NCI-H1694 treated with DMSO at 0.1 percent for 48 hours (cell line): ENCODE measurements around the gene LHX1.

Experiments
- DNase-seq: peaks from one replicate; lab custom pipeline; 2025; lab: John Stamatoyannopoulos, UW

The LHX1 gene

GRCh38 chr17:36939052-36939801, 2.0 kb downstream of the LHX1 start:
- no peak for DNase-seq

- DNase-seq = no peak
Measured at GRCh38 chr17:36939802-36940312, 2.6 kb downstream of the LHX1 start.

GRCh38 chr17:36940313-36941264, 3.3 kb downstream of the LHX1 start:
- no peak for DNase-seq

DNA sequence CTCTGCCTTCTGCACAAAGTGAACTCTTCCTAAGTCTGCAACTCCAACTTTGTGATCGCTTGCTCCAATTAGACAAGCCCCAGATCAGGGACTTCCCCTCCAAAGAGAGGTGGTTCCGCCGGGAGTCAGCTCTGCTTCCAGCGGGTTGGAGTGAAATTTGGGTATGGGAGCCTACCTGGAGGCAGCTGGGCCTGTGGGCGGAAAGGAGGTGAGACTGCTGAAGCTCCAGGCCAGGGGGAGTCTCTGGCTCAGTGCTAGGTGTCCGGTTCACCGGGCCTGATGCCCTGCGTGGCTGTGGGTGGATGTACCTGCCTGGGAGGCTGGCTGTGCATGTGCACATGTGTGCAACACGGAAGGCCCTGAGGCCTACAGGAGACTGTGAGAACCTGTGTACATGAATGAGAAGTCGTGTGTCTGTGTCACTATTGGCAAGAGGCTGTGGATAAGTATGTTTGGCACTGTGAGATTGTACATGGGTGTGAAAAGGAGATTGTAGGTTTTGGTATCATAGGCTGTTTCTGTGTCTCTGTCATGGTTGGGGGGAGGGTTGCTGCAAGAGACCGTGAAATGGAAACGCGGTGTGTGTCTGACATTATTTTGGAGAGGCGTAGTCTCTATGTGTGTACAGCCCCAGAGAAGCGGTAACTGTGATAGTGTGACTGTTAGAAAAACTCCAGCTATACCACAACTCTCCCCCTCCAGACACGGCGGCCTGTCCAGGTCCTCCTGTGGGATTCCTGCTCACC, 4.2 kb downstream of the LHX1 start:
- DNase-seq = no peak

DNA sequence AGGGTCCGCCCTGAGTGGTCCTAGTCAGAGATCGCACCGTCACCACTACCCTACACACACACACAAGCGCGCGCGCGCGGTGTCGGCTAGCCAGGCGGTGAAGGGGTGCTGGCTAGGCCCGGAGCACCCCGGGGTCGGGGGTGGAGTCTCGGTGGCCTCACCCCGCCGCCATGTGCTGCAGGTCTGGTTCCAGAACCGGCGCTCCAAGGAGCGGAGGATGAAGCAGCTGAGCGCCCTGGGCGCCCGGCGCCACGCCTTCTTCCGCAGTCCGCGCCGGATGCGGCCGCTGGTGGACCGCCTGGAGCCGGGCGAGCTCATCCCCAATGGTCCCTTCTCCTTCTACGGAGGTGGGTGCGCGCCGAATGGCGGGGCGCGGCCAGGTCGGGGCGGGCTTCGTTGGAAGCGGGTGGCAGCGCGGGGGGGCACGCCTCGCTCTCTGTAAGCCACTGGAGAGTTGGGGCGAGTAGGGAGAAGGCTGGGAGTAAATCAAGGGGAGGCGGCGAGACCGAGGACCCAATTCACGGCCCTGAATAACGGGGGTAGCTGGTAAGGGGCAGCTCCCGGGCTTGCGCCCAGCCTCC, 4.8 kb downstream of the LHX1 start:
- DNase-seq = no peak

GRCh38 chr17:36942631-36943125, 5.4 kb downstream of the LHX1 start:
- no peak for DNase-seq

GRCh38 chr17:36943250-36944191, 6.2 kb downstream of the LHX1 start:
- DNase-seq = no peak

DNA sequence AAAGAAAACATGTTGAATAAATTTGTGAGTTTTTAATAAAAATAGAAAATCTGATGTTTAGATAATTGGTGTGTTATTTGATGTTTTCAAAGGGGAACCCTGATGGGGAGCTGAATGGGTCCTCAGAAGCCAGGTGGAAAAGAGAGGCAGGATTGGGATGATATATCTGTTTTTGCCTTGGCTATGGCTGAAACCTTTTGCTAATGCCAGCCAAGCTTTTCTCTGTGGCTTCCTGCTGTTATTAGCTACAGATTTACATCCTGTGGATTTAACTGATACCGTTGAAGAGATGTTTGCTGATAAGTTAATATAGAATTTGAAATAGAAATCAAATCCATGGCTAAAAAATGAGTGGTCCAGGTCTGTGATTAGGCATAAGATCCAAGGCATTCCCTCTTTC, 7.3 kb downstream of the LHX1 start:
- DNase-seq = no peak

GRCh38 chr17:36945140-36945539, 7.9 kb downstream of the LHX1 start:
- no peak for DNase-seq

DNA sequence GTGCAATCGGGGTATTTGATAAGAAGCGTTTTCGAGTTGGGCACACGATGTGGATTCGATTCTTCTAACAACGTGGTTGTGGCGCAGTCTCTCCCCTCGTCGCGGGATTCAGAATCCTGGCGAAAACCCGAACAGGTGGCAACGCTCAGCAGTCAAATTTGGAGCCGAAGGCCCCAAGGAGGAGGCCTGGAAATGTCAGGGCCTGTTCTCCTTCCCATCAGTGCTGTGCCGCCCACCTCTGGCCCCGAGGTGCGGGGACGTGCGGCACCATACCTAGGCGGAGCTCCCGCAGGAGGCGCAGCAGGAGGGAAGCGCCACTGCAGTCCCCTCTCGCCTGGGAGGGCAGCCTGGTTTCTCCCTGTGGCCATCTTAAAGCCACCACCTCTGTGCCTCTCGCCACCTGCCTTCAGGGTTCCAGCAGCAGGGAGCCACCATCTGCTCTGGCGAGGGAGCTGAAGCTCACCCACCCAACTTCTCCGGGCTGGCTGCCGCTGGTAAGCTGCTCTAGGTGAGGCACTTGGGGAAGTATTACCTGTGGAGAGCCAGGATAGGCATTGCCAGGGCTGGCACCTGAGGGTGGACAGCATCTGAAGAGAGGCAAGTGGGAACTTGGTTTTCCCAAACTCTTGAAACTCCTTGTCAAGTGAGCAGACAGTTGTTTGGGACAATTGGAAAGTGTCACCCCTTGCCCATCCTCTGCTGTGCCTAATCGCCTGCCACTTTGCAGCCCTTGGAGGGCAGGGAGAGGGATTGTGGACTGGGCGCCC, 8.9 kb downstream of the LHX1 start:
- no peak for DNase-seq

- DNase-seq = no peak
Measured at GRCh38 chr17:36946726-36947091, 9.4 kb downstream of the LHX1 start.

DNA sequence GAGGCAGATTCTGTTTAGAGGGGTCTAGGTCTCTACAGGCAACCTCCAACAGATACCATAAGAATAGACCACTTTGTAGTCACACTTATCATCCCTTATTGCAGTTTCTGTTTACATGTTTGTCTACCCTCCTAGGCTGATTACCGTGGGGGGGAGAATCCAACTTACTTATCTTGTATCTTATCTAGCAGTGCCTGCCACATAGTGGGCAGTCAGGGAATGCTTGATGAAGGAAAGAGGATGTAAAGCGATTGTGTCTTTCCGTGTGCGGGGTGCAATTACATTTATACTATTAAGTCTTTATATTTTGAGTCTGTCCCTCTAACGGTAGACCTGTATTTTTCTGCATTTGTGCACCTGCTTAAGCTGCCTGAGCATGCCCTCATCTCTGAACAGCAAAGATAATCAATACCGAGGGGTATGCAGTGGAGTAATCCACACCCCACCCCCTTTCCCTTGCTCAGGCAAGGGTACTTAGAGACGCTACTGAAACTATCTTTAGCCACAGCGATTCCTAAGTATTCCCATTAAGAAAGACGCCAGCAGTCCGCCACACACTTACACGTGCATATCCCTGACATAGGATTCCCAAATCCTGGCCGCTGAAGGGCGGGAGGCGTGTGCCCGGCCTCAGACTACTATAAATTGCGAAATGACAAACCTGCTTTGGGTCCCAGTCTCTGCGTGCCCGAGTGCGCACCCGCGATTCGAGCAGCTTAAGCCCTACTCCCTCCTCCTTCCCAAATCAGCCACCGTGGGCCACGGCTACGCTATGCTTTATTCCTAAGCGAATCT, 10.8 kb downstream of the LHX1 start:
- peak; percentile 77 for DNase-seq

DNA sequence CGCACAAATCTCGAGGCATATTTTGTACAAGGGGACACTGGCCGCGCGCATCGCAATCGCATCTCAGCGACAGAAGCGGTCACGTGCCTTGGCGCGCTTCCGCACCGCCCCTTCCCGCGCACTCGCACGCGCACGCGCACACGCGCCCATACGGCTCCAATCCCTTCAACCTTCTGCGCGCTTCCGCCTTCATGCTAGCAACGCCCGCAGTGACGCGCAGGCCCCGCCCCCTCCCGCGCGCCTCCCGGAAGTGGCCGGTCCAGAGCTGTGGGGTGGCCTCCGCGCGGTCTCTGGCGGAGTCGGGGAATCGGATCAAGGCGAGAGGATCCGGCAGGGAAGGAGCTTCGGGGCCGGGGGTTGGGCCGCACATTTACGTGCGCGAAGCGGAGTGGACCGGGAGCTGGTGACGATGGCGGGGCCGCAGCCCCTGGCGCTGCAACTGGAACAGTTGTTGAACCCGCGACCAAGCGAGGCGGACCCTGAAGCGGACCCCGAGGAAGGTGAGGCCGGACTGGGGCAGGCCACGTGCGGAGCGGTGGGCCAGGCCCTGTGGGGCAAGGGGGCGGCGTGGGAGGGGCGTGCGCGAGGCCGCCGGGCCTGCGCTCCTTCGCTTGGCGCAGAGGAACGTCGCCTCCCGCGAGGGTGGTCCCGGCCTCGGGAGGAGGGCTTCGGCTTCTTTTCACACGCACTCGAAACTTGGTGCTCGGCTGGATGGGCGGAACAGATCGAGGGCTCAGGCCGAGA, 11.6 kb downstream of the LHX1 start, which contains the start of gene AATF:
Gene AATF (plus strand): TSS at position 238 of the 744 bp plus-strand sequence. CDS start 172 bp downstream, at position 410.
- DNase-seq = peak; percentile 95

- DNase-seq = no peak
Measured at GRCh38 chr17:36949461-36949927, 12.2 kb downstream of the LHX1 start.

- no peak for DNase-seq
Measured at GRCh38 chr17:36950027-36950426, 12.8 kb downstream of the LHX1 start.

DNA sequence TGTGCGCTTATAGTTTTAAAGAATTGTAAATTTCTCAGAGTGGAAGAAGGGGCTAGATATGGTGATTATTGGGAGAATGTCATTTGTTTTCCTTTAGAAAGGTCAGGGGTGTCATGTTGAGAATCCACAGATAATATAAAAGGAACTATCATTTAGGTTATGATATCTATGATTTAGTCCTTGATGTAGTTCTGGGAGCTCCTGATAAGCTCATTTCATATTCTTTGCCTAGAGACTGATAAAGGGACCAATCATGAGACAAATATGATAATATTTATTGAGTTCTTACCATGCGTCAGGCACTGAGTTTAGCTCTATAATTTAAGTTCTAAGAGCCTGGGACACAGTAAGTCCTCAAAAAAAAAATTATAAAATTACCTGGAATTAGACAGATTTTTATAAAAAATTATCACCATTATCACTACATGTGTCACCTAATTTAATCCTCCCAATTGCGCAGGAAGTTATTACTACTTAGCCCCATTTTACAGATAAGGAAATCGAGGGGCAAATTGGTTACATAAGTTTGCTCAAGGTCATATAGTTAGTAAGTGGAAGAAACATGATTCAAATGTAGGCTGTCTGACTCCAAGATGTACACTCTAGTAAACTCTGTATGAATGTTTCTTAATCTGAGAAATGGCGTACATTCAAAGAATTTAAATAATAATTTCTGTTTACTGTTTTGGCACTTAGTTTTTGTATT, 14.0 kb downstream of the LHX1 start:
- no peak for DNase-seq

DNA sequence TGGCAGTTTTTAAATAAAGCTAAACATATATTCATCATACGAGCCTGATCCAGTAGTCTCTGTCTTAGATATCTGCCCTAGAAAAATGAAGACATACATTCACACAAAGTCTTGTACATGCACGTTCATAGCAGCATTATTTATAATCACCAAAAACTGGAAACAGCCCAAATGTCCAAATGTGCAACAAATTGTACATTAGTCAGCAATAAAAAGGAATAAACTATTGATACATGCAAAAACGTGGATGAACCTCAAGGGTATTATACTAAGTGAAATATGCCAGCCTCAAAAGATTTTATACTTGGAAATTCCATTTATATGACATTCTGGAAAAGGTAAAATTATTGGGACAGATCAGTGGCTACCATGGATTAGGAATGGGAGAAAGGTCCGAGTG, 34.2 kb downstream of the LHX1 start:
- DNase-seq = no peak
